NCI-H187 (cell line): ENCODE data around the gene ADAMTSL2.

Source experiments
- DNase-seq, 2 experiments: peaks; one replicate each; lab custom pipeline; 2025; lab: John Stamatoyannopoulos, UW

The ADAMTSL2 gene

DNA sequence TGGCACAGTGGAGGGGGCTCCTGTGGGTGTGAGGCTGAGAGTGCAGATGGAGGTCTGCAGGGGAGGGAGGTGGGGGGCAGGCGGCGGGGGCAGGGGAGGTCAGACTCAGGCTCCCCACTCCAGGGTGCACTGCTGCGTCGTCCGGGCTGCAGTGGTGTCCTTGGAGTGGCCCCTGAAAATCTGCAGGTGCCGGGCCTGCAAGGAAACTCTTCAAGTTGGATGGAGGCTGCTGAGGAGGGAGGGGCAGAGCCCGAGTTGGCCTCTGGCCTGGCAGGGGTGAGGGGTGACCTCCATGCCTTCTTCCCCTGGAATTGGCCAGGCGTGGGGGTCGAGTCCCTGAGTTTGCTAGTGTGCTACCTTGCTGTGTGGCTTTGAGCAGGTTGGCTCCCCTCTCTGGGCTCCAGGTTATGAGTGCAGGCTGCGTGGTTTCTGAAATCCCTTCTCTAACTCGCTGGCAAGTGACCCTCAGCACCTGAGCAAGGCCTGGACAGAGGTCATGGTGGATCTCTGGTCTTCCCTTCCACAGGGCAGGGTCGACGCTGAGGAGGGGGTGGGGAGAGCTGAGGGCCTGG, 888 bp downstream of the ADAMTSL2 start:
- no peak for DNase-seq

- no peak for DNase-seq
These were observed 1.6 kb downstream of the ADAMTSL2 start for GRCh38 chr9:133536080-133536479.

DNA sequence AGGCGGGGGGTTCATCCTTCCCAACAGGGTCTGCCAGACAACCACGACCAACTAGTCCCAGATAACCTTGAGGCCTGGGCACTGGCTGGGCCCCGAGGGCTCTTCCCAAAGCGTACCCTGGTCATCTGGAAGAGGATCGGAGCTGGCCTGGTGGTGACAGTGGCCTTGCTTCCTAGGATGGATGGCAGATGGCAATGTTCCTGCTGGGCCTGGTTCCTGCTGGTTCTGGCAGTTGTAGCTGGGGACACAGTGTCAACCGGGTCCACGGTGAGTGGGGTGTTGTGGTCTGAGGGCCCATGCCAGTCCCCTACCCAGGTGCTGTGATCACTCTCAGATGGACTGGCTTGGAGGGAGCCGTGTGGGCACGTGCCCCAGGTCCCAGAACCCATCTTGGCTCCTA, 2.0 kb downstream of the ADAMTSL2 start:
- DNase-seq: no peak

DNA sequence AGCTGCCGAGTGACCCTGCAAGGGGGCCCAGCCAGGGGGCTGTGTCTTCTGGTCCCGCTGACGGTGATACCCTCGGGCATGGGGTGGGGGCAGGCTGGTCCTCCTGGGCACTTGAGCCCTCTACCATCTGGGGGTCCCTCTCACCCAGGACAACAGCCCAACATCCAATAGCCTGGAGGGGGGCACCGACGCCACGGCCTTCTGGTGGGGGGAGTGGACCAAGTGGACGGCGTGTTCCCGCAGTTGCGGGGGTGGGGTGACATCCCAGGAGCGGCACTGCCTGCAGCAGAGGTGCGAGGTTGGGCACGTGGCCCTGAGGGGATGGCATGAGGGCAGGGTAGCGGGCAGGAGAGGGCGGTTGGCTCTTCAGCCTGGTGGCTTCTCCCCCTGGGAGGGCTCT, 2.8 kb downstream of the ADAMTSL2 start:
- DNase-seq: no peak

DNA sequence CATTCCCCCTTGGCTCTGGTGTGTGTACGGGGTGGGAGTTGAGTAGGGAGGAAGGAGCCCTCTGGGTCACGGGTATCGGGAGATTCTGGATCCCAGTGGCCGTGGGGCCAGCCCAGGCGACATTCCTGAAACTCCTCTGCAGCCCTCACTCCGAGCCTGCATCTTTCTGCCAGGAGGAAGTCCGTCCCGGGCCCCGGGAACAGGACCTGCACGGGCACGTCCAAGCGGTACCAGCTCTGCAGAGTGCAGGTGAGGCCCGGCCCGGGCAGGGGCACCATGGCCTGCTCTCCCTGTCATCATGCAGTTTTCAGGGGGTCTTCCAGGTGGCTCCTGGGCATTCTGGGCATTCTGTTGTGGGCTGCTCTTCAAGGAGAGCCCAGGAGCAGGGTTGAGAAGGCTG, 3.7 kb downstream of the ADAMTSL2 start:
- no peak for DNase-seq

DNA sequence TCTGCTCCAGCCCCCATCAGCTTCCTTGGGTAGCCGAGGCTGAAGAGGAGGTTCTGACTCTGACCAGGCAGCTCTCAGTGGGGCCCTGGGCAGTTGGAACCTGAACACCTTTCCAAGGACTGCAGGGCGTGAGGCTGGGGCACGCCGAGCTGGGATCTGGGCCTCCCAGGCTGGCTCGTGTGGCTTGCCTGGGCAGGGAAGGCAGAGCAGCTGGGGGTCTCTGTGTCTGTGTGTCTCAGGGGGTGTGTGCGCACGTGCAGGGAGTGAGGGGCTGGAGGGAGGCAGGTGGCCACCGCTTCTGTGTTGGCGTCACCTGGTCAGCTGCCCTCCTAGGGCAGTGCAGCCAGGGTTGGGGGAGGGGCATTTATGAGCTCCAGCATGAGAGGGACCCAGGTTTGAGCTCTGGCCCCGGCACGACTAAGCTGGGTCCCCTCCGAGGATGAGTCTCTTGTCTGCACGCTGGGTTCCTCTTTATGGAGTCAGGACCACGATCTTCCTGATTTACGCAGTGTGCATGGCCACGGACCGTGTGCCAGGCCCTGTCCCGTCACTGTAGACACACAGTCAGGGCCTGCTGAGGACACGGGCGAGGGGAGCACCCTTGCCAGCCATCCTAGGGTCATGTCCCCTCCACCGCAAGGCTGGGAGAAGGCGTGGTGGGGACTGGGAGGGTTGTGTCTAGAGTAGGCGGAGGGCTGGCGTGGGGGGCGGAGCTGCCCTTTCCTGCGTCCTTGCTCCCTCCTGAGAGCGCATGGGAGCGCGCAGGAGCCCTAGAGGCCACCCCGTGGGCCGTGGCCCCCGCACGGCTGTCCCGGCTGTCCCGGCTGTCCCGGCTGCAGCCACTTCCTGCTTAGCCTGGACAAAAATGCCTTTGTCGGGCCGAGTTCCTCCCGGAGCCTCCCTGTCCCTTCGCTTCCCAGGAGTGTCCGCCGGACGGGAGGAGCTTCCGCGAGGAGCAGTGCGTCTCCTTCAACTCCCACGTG, 4.6 kb downstream of the ADAMTSL2 start:
- no peak for DNase-seq

DNA sequence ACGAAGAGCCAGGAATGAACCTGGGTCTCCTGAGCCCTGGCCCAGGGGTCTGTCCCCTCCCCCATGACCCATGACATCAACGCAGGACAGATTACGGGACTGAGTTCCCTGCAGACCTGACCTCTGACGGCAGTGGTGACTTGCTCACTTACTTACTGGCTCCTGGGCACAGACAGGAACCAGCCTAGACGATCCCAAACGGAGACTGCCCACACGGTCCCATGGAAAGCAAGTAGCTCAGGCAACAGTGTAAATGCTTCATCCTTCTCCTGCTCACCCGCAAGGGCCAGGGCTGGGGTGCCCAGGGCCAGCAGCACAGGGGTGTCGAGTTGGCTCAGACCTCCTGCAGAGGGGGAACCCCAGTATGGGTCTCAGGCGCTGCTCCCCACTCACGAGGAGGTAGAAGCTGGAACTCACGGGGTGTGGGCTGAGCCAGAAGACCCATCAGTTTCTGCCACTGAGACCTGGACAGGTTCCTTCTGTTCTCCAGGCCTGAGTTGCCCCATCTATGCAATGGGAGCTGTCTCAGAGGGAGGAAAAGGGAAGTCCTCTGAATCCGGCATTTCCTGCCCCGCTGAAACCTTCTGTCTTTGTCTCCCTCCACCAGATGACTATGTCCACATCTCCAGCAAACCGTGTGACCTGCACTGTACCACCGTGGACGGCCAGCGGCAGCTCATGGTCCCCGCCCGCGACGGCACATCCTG, 5.6 kb downstream of the ADAMTSL2 start:
- no peak for DNase-seq

DNA sequence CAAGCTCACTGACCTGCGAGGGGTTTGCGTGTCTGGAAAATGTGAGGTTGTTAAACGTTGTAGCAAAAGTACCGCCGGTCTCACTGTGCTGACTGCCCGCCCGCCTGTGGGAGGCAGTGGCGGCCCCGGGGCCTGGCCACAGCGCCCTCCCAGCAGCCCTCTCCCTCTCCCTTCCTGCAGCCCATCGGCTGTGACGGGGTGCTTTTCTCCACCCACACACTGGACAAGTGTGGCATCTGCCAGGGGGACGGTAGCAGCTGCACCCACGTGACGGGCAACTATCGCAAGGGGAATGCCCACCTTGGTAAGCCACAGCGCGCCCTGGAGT, 6.2 kb downstream of the ADAMTSL2 start:
- DNase-seq: no peak

DNA sequence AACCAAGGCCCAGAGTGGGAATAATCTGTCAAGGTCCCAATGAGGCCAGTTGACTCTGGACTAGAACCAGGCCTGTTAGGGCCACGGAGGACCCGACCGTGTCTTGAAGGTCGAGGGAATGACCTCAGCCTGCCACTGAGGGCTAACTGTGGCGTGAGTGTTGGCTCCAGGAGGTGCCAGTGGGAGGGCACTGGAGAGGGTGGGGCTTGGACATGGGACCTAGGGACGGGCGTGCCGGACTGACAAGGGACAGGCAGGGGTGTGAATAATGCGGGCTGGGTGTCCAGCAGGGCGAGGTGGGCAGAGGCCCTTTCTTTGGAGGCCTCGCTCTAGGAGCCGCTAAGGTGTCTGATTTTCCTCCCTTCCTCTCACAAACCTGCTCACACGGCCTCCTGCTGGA, 7.5 kb downstream of the ADAMTSL2 start:
- no peak for DNase-seq

DNA sequence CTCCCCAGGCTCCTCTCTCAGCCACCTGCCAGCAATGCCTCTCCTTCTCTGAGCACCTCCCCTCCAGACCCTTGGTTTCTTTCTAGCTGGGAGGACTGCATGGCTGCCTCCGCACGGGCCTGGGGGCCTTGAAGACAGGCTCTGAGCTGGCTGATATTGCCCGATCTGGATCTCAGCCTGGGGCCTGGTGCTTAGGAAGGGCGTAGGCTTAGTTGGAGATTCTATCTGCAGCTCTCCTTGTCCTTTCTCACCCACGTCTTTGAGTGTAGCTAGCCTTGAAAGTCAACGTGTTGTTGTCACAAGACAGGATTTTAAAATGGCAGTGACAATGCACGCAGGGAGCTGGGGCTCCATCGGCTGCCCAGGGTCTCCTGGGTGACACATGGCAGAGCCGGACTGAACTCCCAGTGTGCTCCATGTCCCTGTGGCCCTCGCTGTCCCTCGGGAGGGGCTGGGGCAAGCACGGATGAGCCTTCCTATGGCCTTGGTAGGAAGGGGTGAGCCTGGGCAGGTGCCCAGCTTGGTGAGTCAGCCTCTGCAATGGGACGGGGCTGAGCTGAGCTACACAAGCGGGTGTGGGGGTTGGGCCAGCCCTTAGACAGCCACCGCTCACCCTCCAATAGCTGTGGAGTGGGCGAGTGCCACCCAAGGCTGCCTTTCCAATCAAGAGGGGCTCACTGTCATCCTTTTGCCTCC, 9.4 kb downstream of the ADAMTSL2 start:
- DNase-seq: no peak

GRCh38 chr9:133545494-133546286, 11.2 kb downstream of the ADAMTSL2 start:
- DNase-seq: no peak

GRCh38 chr9:133546287-133546680, 11.8 kb downstream of the ADAMTSL2 start:
- DNase-seq: no peak

- no peak for DNase-seq
These were observed 12.6 kb downstream of the ADAMTSL2 start for GRCh38 chr9:133547116-133547515.

- DNase-seq: no peak
These were observed 16.9 kb downstream of the ADAMTSL2 start for GRCh38 chr9:133551446-133551845.

DNA sequence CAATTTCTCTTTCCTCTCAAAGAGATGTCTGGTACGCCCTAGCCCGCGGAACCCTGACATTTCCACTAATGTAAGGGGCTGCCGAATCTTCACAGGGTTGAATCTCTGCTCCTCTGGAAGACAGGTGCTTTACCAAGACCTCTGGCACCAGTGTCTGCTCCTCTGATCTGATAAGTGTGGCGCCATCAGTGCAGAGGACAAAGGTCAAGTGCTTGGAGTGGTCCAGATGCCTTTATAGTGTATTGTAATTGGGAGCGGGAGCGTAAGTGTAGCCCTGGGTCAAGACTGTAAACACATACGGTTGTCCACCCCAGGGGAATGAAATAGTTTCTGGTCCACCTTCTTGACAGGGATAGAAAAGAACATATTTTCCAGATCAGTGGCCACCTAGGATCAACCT, 17.7 kb downstream of the ADAMTSL2 start:
- DNase-seq: no peak

DNA sequence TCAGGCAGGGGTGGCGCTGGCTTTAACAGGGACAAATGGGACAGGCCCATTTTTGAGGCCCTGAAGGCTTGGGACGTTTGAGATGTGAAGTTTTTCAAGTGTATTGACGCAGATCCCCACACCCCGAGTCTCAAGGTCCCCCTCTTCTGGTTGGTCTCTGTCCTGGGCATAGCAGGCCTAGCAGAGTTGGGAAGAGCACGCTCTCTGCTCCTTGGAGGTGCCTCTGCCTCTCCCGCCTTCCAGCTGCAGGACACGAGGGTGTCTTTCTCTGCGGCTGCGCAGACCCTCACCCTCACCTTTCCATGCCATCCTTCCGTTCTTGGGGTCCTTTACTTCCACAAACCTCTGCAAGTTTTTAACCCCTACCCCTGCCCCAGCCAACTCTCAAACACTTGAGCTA, 18.6 kb downstream of the ADAMTSL2 start:
- DNase-seq: no peak

GRCh38 chr9:133553973-133554713, 19.6 kb downstream of the ADAMTSL2 start:
- DNase-seq: no peak

GRCh38 chr9:133554729-133555128, 20.2 kb downstream of the ADAMTSL2 start:
- DNase-seq: no peak

- no peak for DNase-seq
These were observed 21.9 kb downstream of the ADAMTSL2 start for GRCh38 chr9:133556354-133556753.

DNA sequence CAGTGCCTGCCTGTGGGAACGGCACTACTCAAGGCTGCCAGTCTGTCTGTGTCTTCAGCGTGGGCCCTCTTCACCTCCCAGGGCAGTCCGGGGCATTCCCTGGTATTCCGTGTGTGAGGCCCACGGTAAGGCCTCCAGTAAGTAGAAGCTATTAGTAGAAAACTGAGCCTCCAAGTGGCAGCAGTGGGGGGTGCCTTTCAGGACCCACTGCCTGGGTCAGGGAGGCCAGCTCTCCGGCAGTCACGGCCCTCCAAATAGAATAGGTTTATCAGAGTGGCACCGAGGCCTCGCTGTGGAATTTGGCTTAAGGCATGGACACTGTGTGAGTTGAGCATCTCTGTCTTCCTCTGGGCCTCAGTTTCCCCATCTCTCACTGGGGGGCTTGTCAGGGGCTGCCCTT, 23.1 kb downstream of the ADAMTSL2 start:
- no peak for DNase-seq
